AG04449 (cell line): ENCODE measurements around the gene GPD1L.
"Not testable (repeated sequence)": the region's sequence is repeated elsewhere in the genome, so short reads cannot be mapped to it uniquely, and the experiment has no call there.

ENCODE experiments used
- CTCF ChIA-PET: fragments of 350-600 bp; formaldehyde crosslinking; extraction: SDS; loops from one replicate; lab custom pipeline; 2021; ENCODE audit warnings: antibody characterized with exemption; lab: Yijun Ruan, JAX
- POLR2A ChIA-PET: fragments of 400-600, 350-600 bp; formaldehyde crosslinking; extraction: SDS; loops from one replicate; lab custom pipeline; 2020; ENCODE audit warnings: antibody characterized with exemption, inconsistent platforms; lab: Yijun Ruan, JAX
- DNase-seq: peaks from one replicate; pipeline ENCODE4 v3.0.0-alpha.2; 2010; ENCODE audit warnings: low read depth, low spot score
- H3K4me3 ChIP-seq: 2 replicates; pipeline ENCODE4 v1.5.1; 2011; ENCODE audit warnings: low read depth, mild to moderate bottlenecking, control low read depth, low read length
- CTCF ChIP-seq: IDR thresholded peaks from one replicate; pipeline ENCODE4 v1.5.1; 2011; ENCODE audit warnings: mild to moderate bottlenecking, moderate library complexity, low read length, control low read depth, inconsistent platforms; ENCODE audit not compliant: insufficient read depth; ENCODE audit errors: missing control alignments

The GPD1L gene

DNA sequence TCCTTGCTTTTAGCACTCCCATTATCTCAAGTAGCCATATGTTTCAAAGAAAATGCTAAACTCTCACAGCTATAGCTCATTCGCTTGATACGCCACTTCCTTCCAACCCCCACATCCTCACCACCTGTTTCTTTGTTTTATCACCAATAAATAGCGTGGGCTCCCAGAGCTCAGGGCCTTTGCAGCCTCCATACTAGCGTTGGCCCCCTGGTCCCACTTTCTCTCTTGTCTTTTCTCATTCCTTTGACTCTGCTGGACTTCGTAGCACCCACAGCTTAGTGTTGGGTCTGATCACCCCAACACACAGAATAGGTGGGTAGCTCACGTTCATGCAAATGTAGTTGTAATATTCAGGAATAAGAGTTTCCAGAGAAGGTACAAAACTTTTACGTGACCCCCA lies 4.1 kb upstream of the GPD1L start:
- CTCF ChIA-PET, result no interaction called here
- DNase-seq, result no peak
- H3K4me3 ChIP-seq, result no peak overlapping the region
- no peak for TF ChIP-seq CTCF
- POLR2A ChIA-PET, result no interaction called here

GRCh38 chr3:32104492-32104891 lies 1.9 kb upstream of the GPD1L start:
- TF ChIP-seq CTCF, result no peak
- H3K4me3 ChIP-seq, result no peak overlapping the region
- CTCF ChIA-PET, result interaction anchor here (1.2 kb wide), 1 partner anchor 71 kb away, joined by 3 read pairs; no protein-coding TSS in a partner anchor
- no peak for DNase-seq
- POLR2A ChIA-PET, result no interaction called here

DNA sequence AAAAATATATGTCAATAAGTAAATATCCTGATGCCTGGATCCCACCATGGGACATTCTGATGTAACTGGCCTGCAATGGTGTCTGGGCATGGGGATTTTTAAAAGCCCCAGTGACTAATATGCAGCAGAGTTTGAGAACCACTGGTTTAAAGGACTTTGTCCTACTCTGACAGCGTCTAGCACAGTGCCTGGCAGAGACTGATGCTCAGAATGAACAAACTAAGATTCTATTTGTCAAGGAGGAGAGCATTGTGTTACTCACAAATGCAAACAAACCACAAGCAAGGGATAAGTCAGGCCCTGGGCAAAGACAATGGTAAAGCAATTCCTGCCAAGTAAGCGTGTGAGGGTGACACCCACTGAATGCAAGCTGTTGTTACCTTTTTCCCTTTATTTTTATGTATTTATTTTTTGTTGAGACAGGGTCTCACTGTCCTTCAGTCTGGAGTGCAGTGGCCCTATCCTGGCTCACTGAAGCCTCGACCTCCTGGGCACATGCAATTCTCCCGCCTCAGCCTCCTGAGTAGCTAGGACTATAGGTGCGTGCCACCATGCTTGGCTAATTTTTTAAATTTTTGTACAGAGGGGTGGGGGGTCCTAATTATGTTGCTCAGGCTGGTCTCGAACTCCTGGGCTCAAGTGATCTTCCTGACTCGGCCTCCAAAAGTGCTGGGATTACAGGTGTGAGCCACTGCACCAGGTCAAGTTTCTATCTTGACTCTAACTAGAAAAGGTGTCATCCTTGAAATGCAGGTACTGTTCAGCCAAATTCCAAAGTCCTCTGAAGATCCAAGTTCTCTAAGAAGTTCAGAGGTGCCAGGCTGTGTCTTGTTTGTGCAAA lies 909 bp upstream of the GPD1L start:
- TF ChIP-seq CTCF, result no peak
- DNase-seq, result no peak
- ChIA-PET CTCF (no interaction called here), POLR2A (no interaction called here)
- H3K4me3 ChIP-seq, result peak overlapping the region; percentile 56

- TF ChIP-seq CTCF, result no peak
- H3K4me3 ChIP-seq, result peak overlapping the region; percentile 72
- POLR2A ChIA-PET, result no interaction called here
- CTCF ChIA-PET, result no interaction called here
- DNase-seq, result no peak
Measured at GRCh38 chr3:32106929-32107362, 526 bp downstream of the GPD1L start.

DNA sequence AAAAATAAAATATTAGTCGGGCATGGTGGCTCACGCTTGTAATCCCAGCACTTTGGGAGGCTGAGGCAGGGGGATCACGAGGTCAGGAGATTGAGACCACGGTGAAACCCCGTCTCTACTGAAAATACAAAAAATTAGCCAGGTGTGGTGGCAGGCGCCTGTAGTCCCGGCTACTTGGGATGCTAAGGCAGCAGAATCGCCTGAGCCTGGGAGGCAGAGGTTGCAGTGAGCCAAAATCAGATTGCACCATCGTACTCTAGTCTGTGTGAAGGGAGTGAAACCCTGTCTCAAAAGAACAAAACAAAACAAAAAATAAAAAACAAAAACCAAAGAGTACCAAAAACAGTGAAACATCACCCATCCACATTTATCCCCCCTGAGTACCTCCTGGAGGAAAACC lies 1.8 kb downstream of the GPD1L start:
- CTCF ChIA-PET, result interaction anchor here (1.0 to 1.3 kb wide), 2 partner anchors 36 to 68 kb away, joined by 3 to 4 read pairs; no protein-coding TSS in a partner anchor
- POLR2A ChIA-PET, H3K4me3 ChIP-seq, DNase-seq: not testable (repeated sequence)

- no peak overlapping the region for H3K4me3 ChIP-seq
- ChIA-PET POLR2A (no interaction called here), CTCF (interaction anchor here (1.0 to 1.3 kb wide), 2 partner anchors 35 to 67 kb away, joined by 3 to 4 read pairs; no protein-coding TSS in a partner anchor)
- no peak for DNase-seq
- no peak for TF ChIP-seq CTCF
Measured at GRCh38 chr3:32109256-32109655, 2.8 kb downstream of the GPD1L start.

DNA sequence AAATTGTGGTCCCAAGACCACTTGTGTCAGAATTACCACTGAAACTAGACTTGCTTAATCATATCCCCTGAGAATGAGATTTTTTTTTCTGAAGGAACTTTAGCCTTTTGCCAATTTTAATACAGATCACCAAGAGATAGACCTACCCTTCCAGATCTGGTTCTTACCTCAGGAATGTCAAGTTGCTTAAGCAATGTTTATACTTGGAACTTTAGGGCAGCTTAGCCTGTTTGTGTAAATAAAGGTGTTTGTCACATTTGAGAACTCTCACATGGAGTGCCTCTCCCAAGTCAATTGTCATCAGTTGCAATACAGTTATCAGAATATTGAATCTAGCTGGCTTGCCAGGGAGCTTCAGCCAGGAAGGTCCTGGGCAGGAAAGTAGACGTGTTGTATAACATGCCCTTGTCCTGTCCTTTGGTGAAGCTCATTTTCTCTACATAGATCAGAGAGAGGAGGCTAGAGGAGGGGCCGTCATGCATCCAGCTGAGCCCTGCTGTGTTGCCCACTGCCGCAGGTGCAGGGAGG lies 3.9 kb downstream of the GPD1L start:
- TF ChIP-seq CTCF, result no peak
- H3K4me3 ChIP-seq, result no peak overlapping the region
- no peak for DNase-seq
- POLR2A ChIA-PET, result no interaction called here
- CTCF ChIA-PET, result no interaction called here
